Mucosa of rectum (tissue), 2 donors: ENCODE measurements around the gene SOWAHD.
"Not testable (repeated sequence)": the region's sequence is repeated elsewhere in the genome, so short reads cannot be mapped to it uniquely, and the experiment has no call there.

Source experiments
- H3K27ac ChIP-seq, 2 donors: one replicate each; pipeline ENCODE4 v1.7.0; 2013; ENCODE audit warnings: inconsistent platforms in 2 of 2, low read depth in 2 of 2, low read length in 2 of 2
- H3K27me3 ChIP-seq, 2 donors: one replicate each; pipeline ENCODE4 v1.7.0; 2013; ENCODE audit warnings: low read length in 2 of 2; ENCODE audit not compliant: control insufficient read depth in 2 of 2, insufficient read depth in 2 of 2
- H3K36me3 ChIP-seq, 2 donors: one replicate each; pipeline ENCODE4 v1.7.0; 2013; ENCODE audit warnings: low read length in 2 of 2; ENCODE audit not compliant: control insufficient read depth in 2 of 2, insufficient read depth in 2 of 2
- H3K4me1 ChIP-seq, 2 donors: one replicate each; pipeline ENCODE4 v1.7.0; 2013; ENCODE audit warnings: low read length in 2 of 2, mild to moderate bottlenecking in 1 of 2; ENCODE audit not compliant: control insufficient read depth in 2 of 2, insufficient read depth in 2 of 2
- H3K4me3 ChIP-seq, 2 donors: one replicate each; pipeline ENCODE4 v1.7.0; 2013; ENCODE audit warnings: low read length in 2 of 2
- H3K9ac ChIP-seq, 2 donors: one replicate each; pipeline ENCODE4 v1.7.0; 2013; ENCODE audit warnings: low read length in 2 of 2, low read depth in 1 of 2, mild to moderate bottlenecking in 1 of 2
- H3K9me3 ChIP-seq, 2 donors: one replicate each; pipeline ENCODE4 v1.7.0; 2013; ENCODE audit warnings: low read length in 2 of 2; ENCODE audit not compliant: control insufficient read depth in 2 of 2
- donor health status: healthy.
- donor health status: Normal muscosa, but diverticular disease.

The SOWAHD gene

GRCh38 chrX:119778829-119779228 is 20.4 kb downstream of the SOWAHD start:
- no peaks in the 10 kb centered on the region for H3K4me1 ChIP-seq
- no peak overlapping the region for H3K4me3 ChIP-seq
- H3K36me3 ChIP-seq = no peaks in the 10 kb centered on the region

GRCh38 chrX:119783026-119783425 is 24.6 kb downstream of the SOWAHD start:
- Histone ChIP-seq H3K27me3 (no peaks in the 10 kb centered on the region), H3K9me3 (no peaks in the 10 kb centered on the region), H3K27ac (no peak overlapping the region), H3K4me1 (peaks cover 0 to 2% of the 10 kb centered on the region in 2 donors), H3K9ac (no peak overlapping the region), H3K36me3 (peaks cover 6 to 8% of the 10 kb centered on the region in 2 donors), H3K4me3 (no peak overlapping the region)

More at GRCh38 chrX:119778829-119779228, 20.4 kb downstream of the SOWAHD start:
- Histone ChIP-seq H3K27ac (no peak overlapping the region), H3K27me3 (no peaks in the 10 kb centered on the region), H3K9ac (no peak overlapping the region), H3K9me3 (no peaks in the 10 kb centered on the region)

GRCh38 chrX:119784747-119785446 is 26.5 kb downstream of the SOWAHD start:
- Histone ChIP-seq H3K4me1 (peaks cover 8% of the 10 kb centered on the region in 2 donors), H3K9me3 (no peaks in the 10 kb centered on the region), H3K9ac (no peak overlapping the region), H3K4me3 (no peak overlapping the region), H3K36me3 (peaks cover 9 to 12% of the 10 kb centered on the region in 2 donors), H3K27me3 (no peaks in the 10 kb centered on the region), H3K27ac (no peak overlapping the region)

- Histone ChIP-seq H3K4me1 (peaks cover 12% of the 10 kb centered on the region in 2 donors), H3K27me3 (no peaks in the 10 kb centered on the region), H3K27ac (peak overlapping the region; percentile 91 to 92), H3K36me3 (peaks cover 5 to 9% of the 10 kb centered on the region in 2 donors), H3K4me3 (peak overlapping the region; percentile 74 to 85), H3K9ac (peak overlapping the region; percentile 90 to 94), H3K9me3 (no peaks in the 10 kb centered on the region)
Observed at GRCh38 chrX:119790977-119791436, 32.6 kb downstream of the SOWAHD start.

GRCh38 chrX:119791437-119792231 is 33.2 kb downstream of the SOWAHD start, which contains the start of gene RPL39:
TSS of gene RPL39 (minus strand) at chrX:119791630. CDS start at chrX:119791576, 54 bp downstream.
- H3K36me3 ChIP-seq = peaks cover 5 to 9% of the 10 kb centered on the region in 2 donors
- peak within 1 kb of the TSS; percentile 90 to 94 for H3K9ac ChIP-seq
- no peaks in the 10 kb centered on the region for H3K9me3 ChIP-seq
- H3K4me1 ChIP-seq = peaks cover 12% of the 10 kb centered on the region in 2 donors
- H3K27me3 ChIP-seq = no peaks in the 10 kb centered on the region
- peak within 1 kb of the TSS; percentile 74 to 85 for H3K4me3 ChIP-seq
- H3K27ac ChIP-seq = peak within 1 kb of the TSS; percentile 91 to 92

- Histone ChIP-seq H3K27me3 (no peaks in the 10 kb centered on the region), H3K4me1 (no peaks in the 10 kb centered on the region), H3K9ac (no peak overlapping the region), H3K4me3 (no peak overlapping the region), H3K27ac (no peak overlapping the region), H3K9me3 (no peaks in the 10 kb centered on the region), H3K36me3 (no peaks in the 10 kb centered on the region)
Observed at GRCh38 chrX:119801253-119802221, 43.1 kb downstream of the SOWAHD start.

- Histone ChIP-seq H3K9me3 (no peaks in the 10 kb centered on the region), H3K36me3 (no peaks in the 10 kb centered on the region), H3K9ac (no peak overlapping the region), H3K27me3 (no peaks in the 10 kb centered on the region), H3K4me3 (no peak overlapping the region), H3K27ac (no peak overlapping the region), H3K4me1 (no peaks in the 10 kb centered on the region)
Observed at GRCh38 chrX:119802546-119802945, 44.2 kb downstream of the SOWAHD start.

GRCh38 chrX:119808461-119808860 is 50.1 kb downstream of the SOWAHD start:
- not testable (repeated sequence) for H3K9ac ChIP-seq, H3K4me1 ChIP-seq, H3K4me3 ChIP-seq, H3K9me3 ChIP-seq, H3K36me3 ChIP-seq, H3K27me3 ChIP-seq, H3K27ac ChIP-seq

GRCh38 chrX:119809185-119809666 is 50.8 kb downstream of the SOWAHD start:
- H3K9me3 ChIP-seq = no peaks in the 10 kb centered on the region
- H3K4me3 ChIP-seq = no peak overlapping the region

More at GRCh38 chrX:119809185-119809666, 50.8 kb downstream of the SOWAHD start:
- no peaks in the 10 kb centered on the region for H3K27me3 ChIP-seq
- no peaks in the 10 kb centered on the region for H3K36me3 ChIP-seq
- H3K9ac ChIP-seq = no peak overlapping the region
- no peaks in the 10 kb centered on the region for H3K4me1 ChIP-seq
- H3K27ac ChIP-seq = no peak overlapping the region
